SK-N-MC (cell line): Measurements from ENCODE around the gene TSSK3.

ENCODE experiments used
- DNase-seq: peaks from one replicate; pipeline ENCODE4 v3.0.0-alpha.2; 2011; ENCODE audit warnings: low read depth, low spot score
- H3K27ac ChIP-seq: fragments of 200-600 bp; sonication (generic); 2 replicates; pipeline ENCODE4 v1.5.1; 2016; ENCODE audit warnings: mixed run types
- H3K36me3 ChIP-seq: fragments of 200-600 bp; sonication (generic); 2 replicates; pipeline ENCODE4 v1.6.1; 2017; ENCODE audit warnings: antibody characterized with exemption, low read length, mixed read lengths; ENCODE audit not compliant: insufficient read depth
- H3K4me3 ChIP-seq: fragments of 200-600 bp; sonication (generic); 2 replicates; pipeline ENCODE4 v1.5.1; 2016
- H3K9ac ChIP-seq: fragments of 200-600 bp; sonication (generic); 2 replicates; pipeline ENCODE4 v1.8.0; 2017; ENCODE audit warnings: mixed run types, mixed read lengths; ENCODE audit not compliant: insufficient read length
- H3K9me3 ChIP-seq: fragments of 200-600 bp; sonication (generic); 2 replicates; pipeline ENCODE4 v1.6.1; 2017; ENCODE audit warnings: low read depth, mild to moderate bottlenecking, antibody characterized with exemption, low read length, moderate library complexity, mixed read lengths
- EZH2 ChIP-seq: fragments of 200-600 bp; sonication (generic); IDR thresholded peaks from one replicate; pipeline ENCODE4 v1.6.1; 2017; ENCODE audit warnings: antibody characterized with exemption
- FOXP2 ChIP-seq: optimal IDR thresholded peaks from 2 replicates; pipeline ENCODE3; 2011; ENCODE audit warnings: mild to moderate bottlenecking, moderate library complexity; ENCODE audit not compliant: insufficient read depth; ENCODE audit errors: extremely low read length, control extremely low read depth
- POLR2AphosphoS5 ChIP-seq: IDR thresholded peaks from 2 replicates; pipeline ENCODE4 v1.6.1; 2012; ENCODE audit warnings: mild to moderate bottlenecking, low read depth, low read length, borderline replicate concordance

TSSK3 gene

DNA sequence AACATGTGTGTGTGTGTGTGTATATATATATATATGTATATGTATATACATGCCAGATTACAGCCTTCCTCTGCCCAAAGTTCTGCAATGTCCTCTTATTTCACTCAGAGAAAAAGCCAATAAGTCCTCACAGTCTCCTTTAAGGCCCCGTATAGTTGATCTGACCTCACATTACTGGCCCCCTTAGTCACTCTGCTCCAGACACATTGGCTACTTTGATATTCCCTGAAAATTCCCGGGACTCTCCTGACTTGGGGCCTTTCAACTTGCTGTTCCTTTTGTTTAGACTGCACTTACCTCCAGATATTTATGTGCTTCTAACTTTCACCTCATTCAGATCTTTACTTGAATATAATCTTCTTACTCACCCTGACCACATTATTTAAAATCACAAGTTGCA lies 36.1 kb downstream of the TSSK3 start:
- TF ChIP-seq FOXP2, result no peak
- no peak for TF ChIP-seq EZH2
- no peak for TF ChIP-seq POLR2AphosphoS5
- no peak overlapping the region for H3K4me3 ChIP-seq
- H3K36me3 ChIP-seq, result no peaks in the 10 kb centered on the region
- DNase-seq, result no peak
- no peaks in the 10 kb centered on the region for H3K9me3 ChIP-seq
- H3K9ac ChIP-seq, result no peak overlapping the region
- no peak overlapping the region for H3K27ac ChIP-seq

DNA sequence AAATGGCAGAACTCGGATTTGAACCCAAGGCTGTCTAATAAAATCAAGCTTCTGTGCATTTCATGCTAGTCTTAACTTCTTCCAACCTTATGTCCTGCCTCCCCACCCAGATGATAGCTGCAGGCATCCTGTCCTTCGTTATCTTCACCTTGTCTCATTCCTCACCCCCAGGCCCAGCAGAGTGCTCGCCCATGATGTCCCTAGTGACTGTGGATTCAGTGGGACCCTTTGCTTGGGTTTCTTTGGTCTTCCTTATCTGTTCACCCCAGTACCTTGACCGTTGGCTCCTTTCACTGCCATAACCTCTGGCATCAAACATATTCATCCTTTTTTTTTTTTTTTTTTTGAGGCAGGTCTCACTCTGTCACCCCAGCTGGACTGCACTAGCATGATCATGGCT lies 37.5 kb downstream of the TSSK3 start:
- Histone ChIP-seq H3K27ac (no peak overlapping the region), H3K9me3 (no peaks in the 10 kb centered on the region), H3K36me3 (no peaks in the 10 kb centered on the region), H3K9ac (no peak overlapping the region), H3K4me3 (no peak overlapping the region)
- no peak for DNase-seq
- TF ChIP-seq POLR2AphosphoS5 (no peak), EZH2 (no peak), FOXP2 (no peak)

DNA sequence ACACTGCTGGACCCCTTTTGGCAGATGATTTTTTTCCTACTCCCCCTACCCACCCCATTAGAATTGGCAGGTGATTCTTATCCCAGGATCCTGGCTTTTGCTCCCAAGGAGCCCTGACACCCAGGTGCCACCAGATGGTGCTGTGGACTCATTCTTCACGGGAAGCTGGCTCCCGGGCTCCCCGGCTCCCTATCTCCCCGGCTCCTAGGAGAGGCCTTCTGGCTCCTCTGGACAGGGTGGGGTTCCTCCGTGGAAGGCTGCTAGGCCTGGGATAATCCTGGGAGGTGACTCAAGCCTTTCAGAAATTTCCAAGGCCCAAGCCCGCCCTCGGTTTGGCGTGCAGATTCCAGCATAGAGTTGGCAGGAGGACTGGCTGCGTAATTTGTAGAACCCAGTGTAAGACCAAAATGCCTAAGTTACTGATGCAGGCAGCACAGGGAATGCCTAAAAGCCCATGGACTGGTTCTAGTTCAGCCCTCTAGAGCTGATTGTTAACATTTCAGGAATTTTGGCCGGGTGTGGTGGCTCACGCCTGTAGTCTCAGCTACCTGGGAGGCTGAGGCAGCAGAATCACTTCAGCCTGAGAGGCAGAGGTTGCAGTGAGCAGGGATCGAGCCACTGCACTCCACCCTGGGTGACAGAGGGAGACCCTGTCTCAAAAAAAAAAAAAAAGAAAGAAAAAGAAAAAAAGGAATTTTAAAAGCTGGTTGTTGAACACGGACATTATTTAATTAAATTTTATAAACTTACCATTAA lies 38.7 kb downstream of the TSSK3 start:
- no peak overlapping the region for H3K9ac ChIP-seq
- no peak overlapping the region for H3K27ac ChIP-seq
- H3K36me3 ChIP-seq, result no peaks in the 10 kb centered on the region

DNA sequence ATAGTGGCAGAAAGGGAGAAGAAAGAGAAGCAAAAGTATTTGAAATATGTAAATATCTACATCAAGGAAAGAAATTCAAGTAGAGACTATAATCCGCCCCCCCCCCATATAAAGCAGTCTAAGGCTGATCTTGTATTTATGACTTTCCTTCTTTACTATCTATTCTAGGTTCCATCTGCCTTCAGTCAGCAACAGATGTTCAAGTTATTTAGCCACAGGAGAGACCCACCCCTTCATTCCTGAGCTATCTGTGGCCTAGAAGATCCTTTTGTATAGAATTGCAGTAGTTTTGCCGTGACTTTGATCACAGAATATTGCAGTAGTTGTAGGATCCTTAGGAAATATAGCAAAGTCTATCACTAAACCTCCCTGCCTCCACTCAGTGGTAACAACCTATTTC lies 42.6 kb downstream of the TSSK3 start:
- DNase-seq, result no peak
- no peak overlapping the region for H3K27ac ChIP-seq
- H3K9me3 ChIP-seq, result no peaks in the 10 kb centered on the region
- no peak for TF ChIP-seq POLR2AphosphoS5
- no peak for TF ChIP-seq FOXP2
- TF ChIP-seq EZH2, result no peak
- no peak overlapping the region for H3K4me3 ChIP-seq
- no peaks in the 10 kb centered on the region for H3K36me3 ChIP-seq
- no peak overlapping the region for H3K9ac ChIP-seq

More for the DNA sequence above, 38.7 kb downstream of the TSSK3 start:
- Histone ChIP-seq H3K9me3 (no peaks in the 10 kb centered on the region), H3K4me3 (no peak overlapping the region)
- DNase-seq, result peak; percentile 26
- TF ChIP-seq EZH2, result no peak
- no peak for TF ChIP-seq FOXP2
- TF ChIP-seq POLR2AphosphoS5, result no peak

DNA sequence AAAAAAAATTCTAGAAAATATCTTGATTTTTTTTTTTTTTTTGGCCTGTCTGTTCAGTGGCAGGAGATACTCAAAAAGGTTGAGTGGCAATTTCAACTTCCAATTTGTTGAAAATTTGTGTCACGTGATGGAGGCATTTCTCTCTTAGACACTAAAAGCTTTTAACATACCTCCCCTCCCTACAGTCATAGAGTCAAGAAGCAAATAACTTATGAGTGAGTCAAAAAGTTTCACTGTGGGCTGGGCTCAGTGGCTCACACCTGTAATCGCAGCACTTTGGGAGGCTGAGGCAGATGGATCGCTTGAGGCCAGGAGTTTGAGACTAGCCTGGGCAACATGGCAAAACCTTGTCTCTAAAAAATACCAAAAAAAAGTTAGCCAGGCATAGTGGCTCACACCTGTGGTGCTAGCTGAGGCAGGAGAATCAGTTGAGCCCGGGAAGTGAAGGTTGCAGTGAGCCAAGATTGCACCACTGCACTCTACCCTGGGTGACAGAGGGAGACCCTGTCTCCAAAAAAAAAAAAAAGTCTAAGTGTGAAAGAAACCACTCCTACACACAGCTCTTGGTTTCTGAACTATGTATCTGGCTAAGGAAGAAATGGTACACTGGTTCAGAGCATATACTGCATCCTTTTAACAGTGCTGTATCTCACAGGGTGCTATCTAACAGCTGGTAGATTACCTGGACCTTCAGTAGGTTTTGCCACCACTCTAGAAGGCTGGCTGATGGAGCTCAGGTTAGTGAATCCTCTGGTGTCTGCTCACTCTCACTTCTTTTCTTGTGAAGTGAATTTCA lies 43.5 kb downstream of the TSSK3 start:
- no peak for DNase-seq
- H3K9ac ChIP-seq, result no peak overlapping the region
- H3K4me3 ChIP-seq, result no peak overlapping the region
- no peaks in the 10 kb centered on the region for H3K9me3 ChIP-seq
- no peaks in the 10 kb centered on the region for H3K36me3 ChIP-seq
- TF ChIP-seq FOXP2, result no peak
- TF ChIP-seq EZH2, result no peak
- no peak for TF ChIP-seq POLR2AphosphoS5
- no peak overlapping the region for H3K27ac ChIP-seq

DNA sequence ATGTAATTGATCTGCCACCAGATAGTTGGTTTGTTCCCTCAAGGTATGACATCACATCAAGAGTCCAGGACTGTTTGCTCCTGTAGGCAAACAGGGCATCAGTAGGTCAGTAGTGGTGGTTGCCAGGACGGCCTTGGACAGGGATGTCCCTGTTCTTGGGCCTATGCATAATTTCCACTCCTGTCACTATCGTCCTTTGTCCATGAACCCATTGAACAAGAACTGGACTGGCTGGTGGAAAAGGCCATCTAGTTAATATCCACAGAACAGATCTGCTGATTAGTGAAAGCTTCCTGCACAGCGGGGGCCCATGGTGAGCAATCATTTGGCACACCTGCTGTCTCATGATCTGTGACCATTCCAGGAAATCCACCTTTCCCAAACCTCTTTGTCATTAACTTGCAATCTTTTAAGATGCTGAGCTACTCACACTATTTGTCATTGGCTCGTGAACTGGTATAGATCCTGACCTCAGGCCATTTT lies 44.3 kb downstream of the TSSK3 start:
- Histone ChIP-seq H3K4me3 (no peak overlapping the region), H3K36me3 (no peaks in the 10 kb centered on the region), H3K9me3 (no peaks in the 10 kb centered on the region), H3K9ac (no peak overlapping the region), H3K27ac (no peak overlapping the region)
- DNase-seq, result no peak
- TF ChIP-seq FOXP2 (no peak), POLR2AphosphoS5 (no peak), EZH2 (no peak)

DNA sequence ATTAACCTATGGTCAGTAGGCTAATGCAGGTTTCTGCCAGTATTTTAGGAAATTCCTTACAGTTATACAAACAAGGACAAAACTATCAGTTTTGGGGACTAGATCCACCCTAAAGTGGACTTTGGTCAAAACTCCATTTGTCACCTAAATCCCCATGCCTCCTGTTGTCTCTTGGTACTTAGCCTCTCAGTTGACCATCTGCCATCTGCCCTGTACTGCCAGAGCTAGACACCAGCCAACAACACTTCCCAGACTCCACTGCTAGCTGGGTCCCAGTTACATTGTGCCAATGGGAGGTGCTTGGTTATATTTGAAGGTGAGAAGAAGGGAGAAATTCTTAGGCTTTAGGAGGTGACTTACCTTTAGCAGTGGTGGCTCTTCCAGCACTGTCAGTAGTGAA lies 48.9 kb downstream of the TSSK3 start:
- no peak overlapping the region for H3K9ac ChIP-seq
- peaks cover 5% of the 10 kb centered on the region; the same call in 1 of the 2 replicates for H3K9me3 ChIP-seq
- no peak for DNase-seq
- no peak overlapping the region for H3K4me3 ChIP-seq
- no peaks in the 10 kb centered on the region for H3K36me3 ChIP-seq
- no peak overlapping the region for H3K27ac ChIP-seq
- TF ChIP-seq FOXP2, result no peak
- TF ChIP-seq POLR2AphosphoS5, result no peak
- no peak for TF ChIP-seq EZH2

DNA sequence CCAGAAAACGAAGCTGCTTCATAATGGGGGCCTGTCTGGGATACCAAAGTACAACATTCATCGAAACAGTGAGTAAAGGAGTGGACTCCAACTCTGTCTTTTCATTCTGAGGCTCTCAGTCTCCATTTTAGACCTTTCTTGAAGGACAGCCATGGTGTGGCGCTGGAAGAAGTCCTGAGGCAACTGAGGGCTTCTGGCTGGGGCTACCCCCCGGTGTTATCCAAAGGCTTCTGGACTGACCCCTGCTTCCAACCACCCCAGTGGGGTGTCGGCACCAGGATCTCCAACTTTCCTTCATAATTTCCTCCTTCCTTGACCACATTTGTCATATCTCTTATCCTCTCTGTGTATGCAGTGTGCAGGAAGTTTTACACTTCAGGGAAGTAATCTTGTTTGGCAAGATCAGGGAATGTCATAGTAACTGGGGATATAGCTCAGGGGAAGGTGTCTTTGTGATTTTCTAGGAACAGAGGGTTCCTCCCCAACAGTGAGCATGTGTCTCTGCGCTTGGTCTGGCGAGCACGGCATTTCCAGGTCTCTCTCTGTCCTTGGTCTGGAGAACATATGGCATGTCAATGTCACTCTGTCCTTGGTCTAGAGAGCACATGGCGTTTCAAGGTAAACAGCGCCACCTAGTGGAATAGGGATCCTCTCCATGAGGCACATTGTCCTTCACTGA lies 51.3 kb downstream of the TSSK3 start:
- no peak overlapping the region for H3K9ac ChIP-seq
- H3K27ac ChIP-seq, result no peak overlapping the region
- no peaks in the 10 kb centered on the region for H3K36me3 ChIP-seq
- TF ChIP-seq FOXP2 (no peak), EZH2 (no peak), POLR2AphosphoS5 (no peak)
- no peak for DNase-seq
- no peak overlapping the region for H3K4me3 ChIP-seq
- peaks cover 5% of the 10 kb centered on the region; the same call in 1 of the 2 replicates for H3K9me3 ChIP-seq
